ENCODE data around the gene DPYSL4. TPM values are rescaled to one million over a fixed set of nuclear protein-coding genes. Genes with fewer than 3 reads are reported as not detected.

DPYSL4 gene
- total and polyA plus RNA-seq, 2 experiments from 2014 or later: 2.1 to 4.1 TPM

GRCh38 chr10:132240581-132240980, 53.8 kb downstream of the DPYSL4 start:
- no peaks in the 10 kb centered on the region for H3K4me1 ChIP-seq (ENCODE audit: insufficient read depth)
- no peaks in the 10 kb centered on the region for H3K9me2 ChIP-seq (replicated peaks; ENCODE audit: insufficient read depth)
- H3K27ac ChIP-seq: no peak overlapping the region
- no peaks in the 10 kb centered on the region for H3K27me3 ChIP-seq
- TF ChIP-seq, protein P1, sequence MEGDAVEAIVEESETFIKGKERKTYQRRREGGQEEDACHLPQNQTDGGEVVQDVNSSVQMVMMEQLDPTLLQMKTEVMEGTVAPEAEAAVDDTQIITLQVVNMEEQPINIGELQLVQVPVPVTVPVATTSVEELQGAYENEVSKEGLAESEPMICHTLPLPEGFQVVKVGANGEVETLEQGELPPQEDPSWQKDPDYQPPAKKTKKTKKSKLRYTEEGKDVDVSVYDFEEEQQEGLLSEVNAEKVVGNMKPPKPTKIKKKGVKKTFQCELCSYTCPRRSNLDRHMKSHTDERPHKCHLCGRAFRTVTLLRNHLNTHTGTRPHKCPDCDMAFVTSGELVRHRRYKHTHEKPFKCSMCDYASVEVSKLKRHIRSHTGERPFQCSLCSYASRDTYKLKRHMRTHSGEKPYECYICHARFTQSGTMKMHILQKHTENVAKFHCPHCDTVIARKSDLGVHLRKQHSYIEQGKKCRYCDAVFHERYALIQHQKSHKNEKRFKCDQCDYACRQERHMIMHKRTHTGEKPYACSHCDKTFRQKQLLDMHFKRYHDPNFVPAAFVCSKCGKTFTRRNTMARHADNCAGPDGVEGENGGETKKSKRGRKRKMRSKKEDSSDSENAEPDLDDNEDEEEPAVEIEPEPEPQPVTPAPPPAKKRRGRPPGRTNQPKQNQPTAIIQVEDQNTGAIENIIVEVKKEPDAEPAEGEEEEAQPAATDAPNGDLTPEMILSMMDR (IDR thresholded peaks at IDR 0.05; ENCODE audit: poor library complexity): no peak
- TF ChIP-seq EZH2phosphoT487 (IDR thresholded peaks at IDR 0.05; ENCODE audit: low read depth, severe bottlenecking, unreplicated experiment) (no peak), EZH2 (IDR thresholded peaks at IDR 0.05; ENCODE audit: borderline replicate concordance) (no peak)
- H2AFZ ChIP-seq: no peak overlapping the region
- no peak overlapping the region for H3K4me2 ChIP-seq
- H3K4me3 ChIP-seq: no peak overlapping the region
- H3K79me2 ChIP-seq: no peaks in the 10 kb centered on the region
- WGBS (ENCODE audit: low lambda C conversion rate, missing lambda C conversion rate): 89% methylated on average over 16 of the region's 16 CpGs
- H4K20me1 ChIP-seq (ENCODE audit: insufficient read depth, poor library complexity, severe bottlenecking): no peaks in the 10 kb centered on the region
- H3K36me3 ChIP-seq (replicated peaks; ENCODE audit: insufficient read depth, low read depth): no peaks in the 10 kb centered on the region
- DNase-seq (ENCODE audit: low spot score): no peak
- H3K9me3 ChIP-seq (ENCODE audit: low read depth): no peaks in the 10 kb centered on the region

GRCh38 chr10:132241086-132241485, 54.3 kb downstream of the DPYSL4 start:
- no peak overlapping the region for H3K4me3 ChIP-seq
- no peak for TF ChIP-seq EZH2 (IDR thresholded peaks at IDR 0.05; ENCODE audit: borderline replicate concordance)
- H4K20me1 ChIP-seq (ENCODE audit: insufficient read depth, poor library complexity, severe bottlenecking): no peaks in the 10 kb centered on the region
- no peak for DNase-seq (ENCODE audit: low spot score)
- no peaks in the 10 kb centered on the region for H3K27me3 ChIP-seq
- no peaks in the 10 kb centered on the region for H3K9me3 ChIP-seq (ENCODE audit: low read depth)
- no peaks in the 10 kb centered on the region for H3K36me3 ChIP-seq (replicated peaks; ENCODE audit: insufficient read depth, low read depth)
- H3K27ac ChIP-seq: no peak overlapping the region
- no peaks in the 10 kb centered on the region for H3K9me2 ChIP-seq (replicated peaks; ENCODE audit: insufficient read depth)
- 87% methylated on average over 13 of the region's 13 CpGs for WGBS (ENCODE audit: low lambda C conversion rate, missing lambda C conversion rate)
- no peaks in the 10 kb centered on the region for H3K4me1 ChIP-seq (ENCODE audit: insufficient read depth)
- no peak overlapping the region for H2AFZ ChIP-seq
- no peak overlapping the region for H3K4me2 ChIP-seq
- H3K79me2 ChIP-seq: no peaks in the 10 kb centered on the region

- no peak for DNase-seq (ENCODE audit: low spot score)
- Histone ChIP-seq H2AFZ (no peak overlapping the region), H4K20me1 (ENCODE audit: insufficient read depth, poor library complexity, severe bottlenecking) (no peaks in the 10 kb centered on the region), H3K9me3 (ENCODE audit: low read depth) (no peaks in the 10 kb centered on the region), H3K79me2 (no peaks in the 10 kb centered on the region), H3K4me1 (ENCODE audit: insufficient read depth) (no peaks in the 10 kb centered on the region), H3K36me3 (replicated peaks; ENCODE audit: insufficient read depth, low read depth) (no peaks in the 10 kb centered on the region), H3K4me2 (no peak overlapping the region), H3K27ac (no peak overlapping the region), H3K9me2 (replicated peaks; ENCODE audit: insufficient read depth) (no peaks in the 10 kb centered on the region), H3K4me3 (no peak overlapping the region), H3K27me3 (no peaks in the 10 kb centered on the region)
- WGBS (ENCODE audit: low lambda C conversion rate, missing lambda C conversion rate): 91% methylated on average over 15 of the region's 15 CpGs
- TF ChIP-seq EZH2phosphoT487 (IDR thresholded peaks at IDR 0.05; ENCODE audit: low read depth, severe bottlenecking, unreplicated experiment) (no peak), EZH2 (IDR thresholded peaks at IDR 0.05; ENCODE audit: borderline replicate concordance) (no peak)
- TF ChIP-seq, protein P1 (IDR thresholded peaks at IDR 0.05; ENCODE audit: poor library complexity): no peak
These were observed 54.7 kb downstream of the DPYSL4 start for GRCh38 chr10:132241496-132241895.

GRCh38 chr10:132242103-132242840, 55.5 kb downstream of the DPYSL4 start:
- 88% methylated on average over 21 of the region's 23 CpGs for WGBS (ENCODE audit: low lambda C conversion rate, missing lambda C conversion rate)
- Histone ChIP-seq H3K27me3 (no peaks in the 10 kb centered on the region), H4K20me1 (ENCODE audit: insufficient read depth, poor library complexity, severe bottlenecking) (no peaks in the 10 kb centered on the region), H3K79me2 (no peaks in the 10 kb centered on the region), H3K4me3 (no peak overlapping the region), H3K9me2 (replicated peaks; ENCODE audit: insufficient read depth) (no peaks in the 10 kb centered on the region), H3K36me3 (replicated peaks; ENCODE audit: insufficient read depth, low read depth) (no peaks in the 10 kb centered on the region), H2AFZ (no peak overlapping the region), H3K4me2 (no peak overlapping the region), H3K4me1 (ENCODE audit: insufficient read depth) (no peaks in the 10 kb centered on the region), H3K27ac (no peak overlapping the region), H3K9me3 (ENCODE audit: low read depth) (no peaks in the 10 kb centered on the region)
- no peak for DNase-seq (ENCODE audit: low spot score)
- TF ChIP-seq EZH2phosphoT487 (IDR thresholded peaks at IDR 0.05; ENCODE audit: low read depth, severe bottlenecking, unreplicated experiment) (no peak), EZH2 (IDR thresholded peaks at IDR 0.05; ENCODE audit: borderline replicate concordance) (no peak)
- TF ChIP-seq, protein P1 (IDR thresholded peaks at IDR 0.05; ENCODE audit: poor library complexity): no peak

All from hepatocyte (in vitro differentiated cells).